ENCODE results near the gene SULT1A2. TPM values are rescaled to one million over a fixed set of nuclear protein-coding genes. Genes with fewer than 3 reads are reported as not detected.

SULT1A2 gene
- total and polyA plus RNA-seq, 2 of the 13 experiments (the other 11 are each of a cell fraction or from before 2014, with no cell fraction given): 33.0 to 34.2 TPM

GRCh38 chr16:28603381-28604185 lies 6.7 kb upstream of the SULT1A2 start (continued):
- TF ChIP-seq HNF1B (CRISPR knock-in tag; IDR thresholded peaks at IDR 0.05) (0 out of 2 replicates have a peak, but pooled peaks have one; percentile 27), STAT6 (CRISPR knock-in tag; IDR thresholded peaks at IDR 0.05; ENCODE audit: borderline replicate concordance) (no peak), ZBTB43 (CRISPR knock-in tag; conservative IDR thresholded peaks at IDR 0.05) (no peak), KAT8 (CRISPR knock-in tag; IDR thresholded peaks at IDR 0.05) (no peak), SCMH1 (CRISPR knock-in tag; IDR thresholded peaks at IDR 0.05; ENCODE audit: borderline replicate concordance) (no peak), ZNF768 (CRISPR knock-in tag; IDR thresholded peaks at IDR 0.05) (peak; percentile 36; the same call in 1 of the 2 replicates), PHF8 (CRISPR knock-in tag; IDR thresholded peaks at IDR 0.05) (no peak), ZNF503 (CRISPR knock-in tag; IDR thresholded peaks at IDR 0.05) (no peak), THAP11 (CRISPR knock-in tag; IDR thresholded peaks at IDR 0.05) (no peak), ATF4 (CRISPR knock-in tag; IDR thresholded peaks at IDR 0.05) (no peak), ELK4 (CRISPR knock-in tag; IDR thresholded peaks at IDR 0.05; ENCODE audit: borderline replicate concordance) (no peak), ZNF234 (CRISPR knock-in tag; conservative IDR thresholded peaks at IDR 0.05) (no peak), NPAS2 (CRISPR knock-in tag; IDR thresholded peaks at IDR 0.05; ENCODE audit: borderline replicate concordance) (no peak), SMC3 (IDR thresholded peaks at IDR 0.05; ENCODE audit: low read length) (no peak), SSRP1 (CRISPR knock-in tag; IDR thresholded peaks at IDR 0.05) (peak; percentile 70; the same call in 1 of the 2 replicates), KDM5A (IDR thresholded peaks at IDR 0.05; ENCODE audit: borderline replicate concordance, low read length) (no peak)
